Natural killer cell (primary cell): ENCODE measurements around the gene CABP7. TPM values are rescaled to one million over a fixed set of nuclear protein-coding genes. Genes with fewer than 3 reads are reported as not detected.

ENCODE experiments used
- ATAC-seq, 3 donors: fragments of 150-1000 bp in 2 of 3; fragments of 200-7000 bp in 1 of 3; cut with Tn5 transposase; 1 replicate in 1 of 3; 2 replicates in 2 of 3; pipeline ENCODE4 v1.10.0; 2021; ENCODE audit warnings: mild to moderate bottlenecking in 2 of 3, moderate library complexity in 2 of 3
- DNase-seq, 2 donors: peaks; one replicate each; pipeline versions ENCODE4 v3.0.0 to v3.0.0-alpha.2; 2013 to 2021; ENCODE audit warnings: mixed read lengths in 1 of 2
- H3K27ac ChIP-seq: one replicate; pipeline ENCODE4 v1.5.1; 2013; ENCODE audit warnings: mild to moderate bottlenecking, low read length
- H3K27me3 ChIP-seq: one replicate; pipeline ENCODE4 v1.6.1; 2013; ENCODE audit warnings: low read length; ENCODE audit not compliant: control insufficient read depth, insufficient read depth
- H3K36me3 ChIP-seq: one replicate; pipeline ENCODE4 v1.6.1; 2013; ENCODE audit warnings: low read length; ENCODE audit not compliant: control insufficient read depth, insufficient read depth
- H3K4me1 ChIP-seq: one replicate; pipeline ENCODE4 v1.6.1; 2013; ENCODE audit warnings: low read length; ENCODE audit not compliant: control insufficient read depth, insufficient read depth
- H3K4me3 ChIP-seq: one replicate; pipeline ENCODE4 v1.5.1; 2013; ENCODE audit warnings: low read length
- H3K9me3 ChIP-seq: one replicate; pipeline ENCODE4 v1.6.1; 2013; ENCODE audit warnings: low read length; ENCODE audit not compliant: control insufficient read depth, insufficient read depth
- H3K27ac Mint-ChIP-seq, 2 donors: one replicate each; pipeline ENCODE4 v1.8.0; 2022; ENCODE audit warnings: mild to moderate bottlenecking in 2 of 2, mixed read lengths in 2 of 2, moderate library complexity in 1 of 2
- H3K27me3 Mint-ChIP-seq, 2 donors: one replicate each; pipeline ENCODE4 v1.8.0; 2022; ENCODE audit warnings: low read depth in 2 of 2, mixed read lengths in 2 of 2
- H3K36me3 Mint-ChIP-seq: one replicate; pipeline ENCODE4 v1.8.0; 2022; ENCODE audit warnings: mixed read lengths
- H3K4me1 Mint-ChIP-seq, 2 donors: one replicate each; pipeline ENCODE4 v1.8.0; 2022; ENCODE audit warnings: mixed read lengths in 2 of 2
- H3K4me3 Mint-ChIP-seq: one replicate; pipeline ENCODE4 v1.8.0; 2022; ENCODE audit warnings: mild to moderate bottlenecking, moderate library complexity, mixed read lengths
- H3K9me3 Mint-ChIP-seq, 2 donors: one replicate each; pipeline ENCODE4 v1.8.0; 2022; ENCODE audit warnings: mixed read lengths in 2 of 2
- WGBS: methylation state at CpG from one replicate; pipeline ENCODE4 v1.1.7; 2013; ENCODE audit warnings: missing lambda C conversion rate; ENCODE audit not compliant: insufficient coverage; 5-methylcytosine and 5-hydroxymethylcytosine counted together
- intact Hi-C: fragments of 100-400 bp; cut with micrococcal nuclease; formaldehyde crosslinking; loops from one replicate; pipeline ENCODE4 v1.14.2; 2022
- total RNA-seq, 4 donors: library from RNA; stranded (reverse); fragments of 120-200 nt in 1 of 4; gene quantifications; one replicate each; pipeline versions ENCODE4 v1.2.3 to v1.2.4, GENCODE V29; 2013 to 2022
- TF ChIP-seq, protein P1 (sequence below): fragments of 200-600 bp; IDR thresholded peaks from one replicate; pipeline ENCODE4 v1.8.0; 2022; ENCODE audit warnings: antibody characterized with exemption

Gene CABP7
- total RNA-seq = under 1 TPM; 0.35 to 0.93 (median 0.54) TPM
- total RNA-seq (2013) = 0.07 TPM

- Histone ChIP-seq H3K36me3 (no peaks in the 10 kb centered on the region), H3K4me3 (no peak within 1 kb of the TSS), H3K27me3 (peaks cover 20% of the 10 kb centered on the region), H3K4me1 (peaks cover 3% of the 10 kb centered on the region), H3K27ac (no peak within 1 kb of the TSS), H3K9me3 (no peaks in the 10 kb centered on the region)
- ATAC-seq (peak in 1 of 3 donors; percentile 26), DNase-seq (no peak)
- intact Hi-C loops = no loop called here
- TF ChIP-seq, protein P1, sequence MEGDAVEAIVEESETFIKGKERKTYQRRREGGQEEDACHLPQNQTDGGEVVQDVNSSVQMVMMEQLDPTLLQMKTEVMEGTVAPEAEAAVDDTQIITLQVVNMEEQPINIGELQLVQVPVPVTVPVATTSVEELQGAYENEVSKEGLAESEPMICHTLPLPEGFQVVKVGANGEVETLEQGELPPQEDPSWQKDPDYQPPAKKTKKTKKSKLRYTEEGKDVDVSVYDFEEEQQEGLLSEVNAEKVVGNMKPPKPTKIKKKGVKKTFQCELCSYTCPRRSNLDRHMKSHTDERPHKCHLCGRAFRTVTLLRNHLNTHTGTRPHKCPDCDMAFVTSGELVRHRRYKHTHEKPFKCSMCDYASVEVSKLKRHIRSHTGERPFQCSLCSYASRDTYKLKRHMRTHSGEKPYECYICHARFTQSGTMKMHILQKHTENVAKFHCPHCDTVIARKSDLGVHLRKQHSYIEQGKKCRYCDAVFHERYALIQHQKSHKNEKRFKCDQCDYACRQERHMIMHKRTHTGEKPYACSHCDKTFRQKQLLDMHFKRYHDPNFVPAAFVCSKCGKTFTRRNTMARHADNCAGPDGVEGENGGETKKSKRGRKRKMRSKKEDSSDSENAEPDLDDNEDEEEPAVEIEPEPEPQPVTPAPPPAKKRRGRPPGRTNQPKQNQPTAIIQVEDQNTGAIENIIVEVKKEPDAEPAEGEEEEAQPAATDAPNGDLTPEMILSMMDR = no peak
- Mint-ChIP-seq H3K27me3 (peaks cover 22 to 34% of the 10 kb centered on the region in 2 donors), H3K9me3 (no peaks in the 10 kb centered on the region), H3K27ac (no peak within 1 kb of the TSS), H3K4me3 (no peak within 1 kb of the TSS), H3K36me3 (no peaks in the 10 kb centered on the region), H3K4me1 (peaks cover 0 to 5% of the 10 kb centered on the region in 2 donors)
- WGBS = 1% methylated on average over 107 of the region's 115 CpGs
Measured at GRCh38 chr22:29719899-29720645, at the start of gene CABP7. TSS of gene CABP7 (plus strand) at chr22:29720003. CDS start at chr22:29720425, 422 bp downstream.

GRCh38 chr22:29670626-29671025 lies 49.2 kb upstream of the CABP7 start:
- Mint-ChIP-seq H3K27ac (no peak overlapping the region), H3K4me3 (no peak overlapping the region), H3K36me3 (peaks cover 14% of the 10 kb centered on the region), H3K9me3 (no peaks in the 10 kb centered on the region), H3K4me1 (no peaks in the 10 kb centered on the region), H3K27me3 (no peaks in the 10 kb centered on the region)
- no peaks in the 10 kb centered on the region for H3K9me3 ChIP-seq
- no peak overlapping the region for H3K27ac ChIP-seq
- ATAC-seq = no peak
- H3K4me3 ChIP-seq = no peak overlapping the region
- intact Hi-C loops = no loop called here
- TF ChIP-seq, protein P1 = no peak
- no peak for DNase-seq
- H3K4me1 ChIP-seq = no peaks in the 10 kb centered on the region
- H3K36me3 ChIP-seq = peaks cover 61% of the 10 kb centered on the region
- WGBS = 96% methylated on average over 3 of the region's 3 CpGs
- H3K27me3 ChIP-seq = no peaks in the 10 kb centered on the region

DNA sequence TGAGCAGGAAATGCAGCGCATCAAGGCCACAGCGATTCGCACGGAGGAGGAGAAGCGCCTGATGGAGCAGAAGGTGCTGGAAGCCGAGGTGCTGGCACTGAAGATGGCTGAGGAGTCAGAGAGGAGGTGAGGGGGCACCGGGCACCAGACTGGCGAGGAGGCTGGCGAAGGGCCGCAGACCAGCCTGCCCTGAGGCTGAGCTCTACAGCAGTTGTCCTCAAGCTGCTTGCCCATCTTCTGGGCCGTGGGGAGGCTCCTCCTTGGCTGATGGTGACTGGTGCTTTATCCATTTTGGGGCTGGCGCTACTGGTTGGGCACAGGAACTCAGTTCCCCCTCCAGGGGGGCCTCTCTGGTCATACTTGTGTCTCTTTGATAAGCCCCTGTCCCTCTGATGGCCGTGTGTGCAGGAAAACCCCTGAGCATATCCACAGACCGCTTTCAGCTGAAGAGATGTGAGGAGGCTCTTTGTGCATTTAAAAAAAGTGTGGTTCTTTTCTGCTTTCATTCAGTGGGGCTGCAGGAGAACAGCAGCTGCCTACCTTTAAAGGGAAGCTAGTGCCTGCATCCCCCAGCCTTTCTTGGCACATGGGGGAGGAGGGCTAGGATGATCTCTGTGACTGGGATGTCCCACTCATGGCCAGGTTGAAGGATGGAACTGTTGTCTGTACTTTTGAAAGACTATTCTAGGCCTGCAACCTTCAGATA lies 46.3 kb upstream of the CABP7 start:
- H3K9me3 ChIP-seq = no peaks in the 10 kb centered on the region
- Mint-ChIP-seq H3K9me3 (no peaks in the 10 kb centered on the region), H3K4me1 (no peaks in the 10 kb centered on the region), H3K27ac (no peak overlapping the region), H3K4me3 (no peak overlapping the region), H3K36me3 (peaks cover 25% of the 10 kb centered on the region), H3K27me3 (no peaks in the 10 kb centered on the region)
- no peaks in the 10 kb centered on the region for H3K4me1 ChIP-seq
- ATAC-seq = no peak
- intact Hi-C loops = no loop called here
- H3K4me3 ChIP-seq = no peak overlapping the region
- DNase-seq = no peak
- H3K36me3 ChIP-seq = peaks cover 78% of the 10 kb centered on the region
- H3K27me3 ChIP-seq = no peaks in the 10 kb centered on the region
- 96% methylated on average over 14 of the region's 14 CpGs for WGBS
- TF ChIP-seq, protein P1 = no peak
- no peak overlapping the region for H3K27ac ChIP-seq
